CD4-positive, alpha-beta T cell treated with Interleukin-4 for 1 hour (primary cell): Measurements from ENCODE around the gene GMPPA.
A peak's percentile ranks its signal among the peaks of the same experiment; 100 is the strongest.

Source experiments
- DNase-seq, 2 donors: peaks; one replicate each; pipeline ENCODE4 v3.0.0-alpha.2; 2020 to 2022

GMPPA gene

GRCh38 chr2:219486380-219486959 lies 12.2 kb upstream of the GMPPA start:
- no peak for DNase-seq

- no peak for DNase-seq
Measured at GRCh38 chr2:219488149-219488843, 10.4 kb upstream of the GMPPA start.

- no peak for DNase-seq
Measured at GRCh38 chr2:219488844-219489194, 9.9 kb upstream of the GMPPA start.

- DNase-seq = no peak
Measured at GRCh38 chr2:219489315-219489714, 9.4 kb upstream of the GMPPA start.

- no peak for DNase-seq
Measured at GRCh38 chr2:219490186-219490585, 8.5 kb upstream of the GMPPA start.

GRCh38 chr2:219490600-219491130 lies 8.0 kb upstream of the GMPPA start:
- no peak for DNase-seq

- no peak for DNase-seq
Measured at GRCh38 chr2:219491278-219491963, 7.3 kb upstream of the GMPPA start.

- DNase-seq = no peak
Measured at GRCh38 chr2:219492575-219492974, 6.1 kb upstream of the GMPPA start.

- DNase-seq = no peak
Measured at GRCh38 chr2:219493086-219493485, 5.6 kb upstream of the GMPPA start.

- no peak for DNase-seq
Measured at GRCh38 chr2:219494952-219495530, 3.6 kb upstream of the GMPPA start.

- peak; percentile 60 for DNase-seq
Measured at GRCh38 chr2:219495531-219496122, 3.1 kb upstream of the GMPPA start.

GRCh38 chr2:219496247-219496824 lies 2.4 kb upstream of the GMPPA start:
- DNase-seq = no peak

GRCh38 chr2:219496825-219497494 lies 1.7 kb upstream of the GMPPA start:
- DNase-seq = no peak

GRCh38 chr2:219497495-219498279 lies 1.0 kb upstream of the GMPPA start:
- DNase-seq = peak; percentile 34 to 61

GRCh38 chr2:219499058-219499307 lies 292 bp downstream of the GMPPA start:
- DNase-seq = no peak

GRCh38 chr2:219499555-219499954 lies 864 bp downstream of the GMPPA start:
- DNase-seq = no peak

- DNase-seq = no peak
Measured at GRCh38 chr2:219500135-219500534, 1.4 kb downstream of the GMPPA start.

- no peak for DNase-seq
Measured at GRCh38 chr2:219501849-219502248, 3.2 kb downstream of the GMPPA start.

GRCh38 chr2:219502618-219503017 lies 3.9 kb downstream of the GMPPA start:
- DNase-seq = no peak

GRCh38 chr2:219505585-219505984 lies 6.9 kb downstream of the GMPPA start:
- DNase-seq = no peak

- no peak for DNase-seq
Measured at GRCh38 chr2:219506153-219506801, 7.6 kb downstream of the GMPPA start.
